OCI-LY7 (cell line): ENCODE measurements around the gene TMIGD3. TPM values are rescaled to one million over a fixed set of nuclear protein-coding genes. Genes with fewer than 3 reads are reported as not detected.

Source experiments
- BruUV-seq: library from RNA; stranded (reverse); fragments of 400-500 nt; replicated peaks from 2 replicates; lab custom pipeline; 2021; lab: Mats Ljungman, UMichigan
- CTCF ChIA-PET: fragments of 300-600 bp; sonication (Branson Sonifier 250); formaldehyde crosslinking; loops from one replicate; lab custom pipeline; 2022; ENCODE audit warnings: antibody characterized with exemption; ENCODE audit not compliant: unreplicated experiment; lab: Charles Lee
- POLR2A ChIA-PET: fragments of 300-600 bp; sonication (Branson Sonifier 250); formaldehyde crosslinking; loops from one replicate; lab custom pipeline; 2022; ENCODE audit warnings: antibody characterized with exemption; lab: Charles Lee
- DNase-seq: peaks from one replicate; pipeline ENCODE4 v3.0.0-alpha.2; 2015; ENCODE audit warnings: low spot score
- H2AFZ ChIP-seq: fragments of 200-600 bp; sonication (generic), shearing (Covaris generic); 2 replicates; pipeline ENCODE4 v1.6.1; 2014; ENCODE audit warnings: mild to moderate bottlenecking, antibody characterized with exemption, low read length, moderate library complexity
- H3K27ac ChIP-seq: fragments of 200-600 bp; sonication (generic); 2 replicates; pipeline ENCODE4 v1.5.1; 2014; ENCODE audit warnings: mixed run types, low read depth, mild to moderate bottlenecking, moderate library complexity, low read length, inconsistent platforms; ENCODE audit not compliant: poor library complexity, severe bottlenecking
- H3K36me3 ChIP-seq: fragments of 200-600 bp; sonication (generic); 2 replicates; pipeline ENCODE4 v1.6.1; 2014; ENCODE audit warnings: mild to moderate bottlenecking, antibody characterized with exemption, low read length, moderate library complexity, mixed read lengths; ENCODE audit not compliant: insufficient read depth
- H3K4me1 ChIP-seq: fragments of 200-600 bp; sonication (generic); 2 replicates; pipeline ENCODE4 v1.5.1; 2014; ENCODE audit warnings: mild to moderate bottlenecking, low read length; ENCODE audit not compliant: insufficient read depth, poor library complexity, severe bottlenecking
- H3K4me2 ChIP-seq: fragments of 200-600 bp; sonication (generic); 2 replicates; pipeline ENCODE4 v1.6.1; 2014; ENCODE audit warnings: mild to moderate bottlenecking, low read length
- H3K4me3 ChIP-seq: fragments of 200-600 bp; sonication (generic); 2 replicates; pipeline ENCODE4 v1.5.1; 2014; ENCODE audit warnings: mild to moderate bottlenecking, low read depth, low read length; ENCODE audit not compliant: poor library complexity, severe bottlenecking
- H3K79me2 ChIP-seq: fragments of 200-600 bp; sonication (generic); 2 replicates; pipeline ENCODE4 v1.6.1; 2016; ENCODE audit warnings: low read depth, mild to moderate bottlenecking, low read length, moderate library complexity, mixed read lengths; ENCODE audit not compliant: insufficient read depth
- H3K9me2 ChIP-seq: fragments of 200-600 bp; sonication (generic); 2 replicates; pipeline ENCODE4 v1.6.1; 2016; ENCODE audit warnings: mild to moderate bottlenecking, low read length, mixed read lengths; ENCODE audit not compliant: insufficient read depth
- H3K9me3 ChIP-seq: fragments of 200-600 bp; sonication (generic); 2 replicates; pipeline ENCODE4 v1.6.1; 2014; ENCODE audit warnings: mild to moderate bottlenecking, mixed run types, low read length, mixed read lengths
- H4K20me1 ChIP-seq: fragments of 200-600 bp; sonication (generic); 2 replicates; pipeline ENCODE4 v1.6.1; 2014; ENCODE audit warnings: mild to moderate bottlenecking, antibody characterized with exemption, low read length, moderate library complexity, mixed read lengths; ENCODE audit not compliant: insufficient read depth
- EZH2phosphoT487 ChIP-seq: fragments of 200-600 bp; sonication (generic); IDR thresholded peaks from 2 replicates; pipeline ENCODE4 v1.6.1; 2018; ENCODE audit warnings: low read depth, borderline replicate concordance, mild to moderate bottlenecking, mixed run types, antibody characterized with exemption, low read length, moderate library complexity, mixed read lengths
- intact Hi-C: fragments of 100-400 bp; cut with micrococcal nuclease; formaldehyde crosslinking; loops from one replicate; pipeline ENCODE4 v1.10.0; 2022; ENCODE audit not compliant: unreplicated experiment
- total RNA-seq, 2 experiments: library from RNA; depleted of rRNA in 1 of 2; stranded (reverse); fragments of >200 nt in 1 of 2; shearing (Covaris generic) in 1 of 2; gene quantifications; 2 replicates each; pipeline ENCODE4 v1.2.3, GENCODE V29; 2014 to 2022
- TF ChIP-seq, protein P1 (sequence below): fragments of 200-600 bp; sonication (generic); conservative IDR thresholded peaks from 2 replicates; pipeline ENCODE4 v1.5.1; 2014; ENCODE audit warnings: mild to moderate bottlenecking, antibody characterized with exemption, low read length, moderate library complexity, mixed read lengths

TMIGD3 gene
- total RNA-seq, 2 experiments from 2014 or later = not detected

DNA sequence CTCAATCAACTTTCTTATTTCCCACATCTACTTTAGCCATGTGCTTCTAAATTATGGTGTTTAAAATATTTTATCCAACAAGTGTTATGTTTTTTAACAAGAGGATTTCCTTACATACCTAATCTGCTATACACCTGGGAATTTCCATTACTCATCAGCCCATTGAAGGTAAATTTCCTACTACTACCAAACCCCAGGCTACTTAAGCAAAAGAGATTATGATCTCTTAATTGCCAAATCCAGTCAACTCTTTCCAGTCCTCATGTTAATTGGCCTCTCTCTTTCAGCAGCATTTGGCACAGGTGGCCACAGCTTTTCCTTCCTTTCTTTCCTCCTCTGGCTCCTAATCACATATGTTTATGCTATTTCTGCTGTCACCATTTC lies 34.7 kb downstream of the TMIGD3 start:
- TF ChIP-seq, protein P1, sequence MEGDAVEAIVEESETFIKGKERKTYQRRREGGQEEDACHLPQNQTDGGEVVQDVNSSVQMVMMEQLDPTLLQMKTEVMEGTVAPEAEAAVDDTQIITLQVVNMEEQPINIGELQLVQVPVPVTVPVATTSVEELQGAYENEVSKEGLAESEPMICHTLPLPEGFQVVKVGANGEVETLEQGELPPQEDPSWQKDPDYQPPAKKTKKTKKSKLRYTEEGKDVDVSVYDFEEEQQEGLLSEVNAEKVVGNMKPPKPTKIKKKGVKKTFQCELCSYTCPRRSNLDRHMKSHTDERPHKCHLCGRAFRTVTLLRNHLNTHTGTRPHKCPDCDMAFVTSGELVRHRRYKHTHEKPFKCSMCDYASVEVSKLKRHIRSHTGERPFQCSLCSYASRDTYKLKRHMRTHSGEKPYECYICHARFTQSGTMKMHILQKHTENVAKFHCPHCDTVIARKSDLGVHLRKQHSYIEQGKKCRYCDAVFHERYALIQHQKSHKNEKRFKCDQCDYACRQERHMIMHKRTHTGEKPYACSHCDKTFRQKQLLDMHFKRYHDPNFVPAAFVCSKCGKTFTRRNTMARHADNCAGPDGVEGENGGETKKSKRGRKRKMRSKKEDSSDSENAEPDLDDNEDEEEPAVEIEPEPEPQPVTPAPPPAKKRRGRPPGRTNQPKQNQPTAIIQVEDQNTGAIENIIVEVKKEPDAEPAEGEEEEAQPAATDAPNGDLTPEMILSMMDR = peak; percentile 7; the same call in 1 of the 2 replicates
- TF ChIP-seq EZH2phosphoT487 = no peak
- intact Hi-C loops = no loop called here
- POLR2A ChIA-PET = interaction anchor here (0.6 to 1.3 kb wide), 4 partner anchors 12 to 283 kb away, joined by 3 to 4 read pairs (median 3); no protein-coding TSS in a partner anchor
- H3K27ac ChIP-seq = no peak overlapping the region
- peaks cover 22% of the 10 kb centered on the region for H3K36me3 ChIP-seq
- H3K4me3 ChIP-seq = no peak overlapping the region
- no peak overlapping the region for H3K4me2 ChIP-seq
- H3K9me2 ChIP-seq = no peaks in the 10 kb centered on the region
- peaks cover 23% of the 10 kb centered on the region for H3K4me1 ChIP-seq
- H2AFZ ChIP-seq = no peak overlapping the region
- BruUV-seq = no TSS peak
- H3K9me3 ChIP-seq = peaks cover 4% of the 10 kb centered on the region; the same call in 1 of the 2 replicates
- no peaks in the 10 kb centered on the region for H4K20me1 ChIP-seq
- CTCF ChIA-PET = no interaction called here
- DNase-seq = no peak
- no peaks in the 10 kb centered on the region for H3K79me2 ChIP-seq

DNA sequence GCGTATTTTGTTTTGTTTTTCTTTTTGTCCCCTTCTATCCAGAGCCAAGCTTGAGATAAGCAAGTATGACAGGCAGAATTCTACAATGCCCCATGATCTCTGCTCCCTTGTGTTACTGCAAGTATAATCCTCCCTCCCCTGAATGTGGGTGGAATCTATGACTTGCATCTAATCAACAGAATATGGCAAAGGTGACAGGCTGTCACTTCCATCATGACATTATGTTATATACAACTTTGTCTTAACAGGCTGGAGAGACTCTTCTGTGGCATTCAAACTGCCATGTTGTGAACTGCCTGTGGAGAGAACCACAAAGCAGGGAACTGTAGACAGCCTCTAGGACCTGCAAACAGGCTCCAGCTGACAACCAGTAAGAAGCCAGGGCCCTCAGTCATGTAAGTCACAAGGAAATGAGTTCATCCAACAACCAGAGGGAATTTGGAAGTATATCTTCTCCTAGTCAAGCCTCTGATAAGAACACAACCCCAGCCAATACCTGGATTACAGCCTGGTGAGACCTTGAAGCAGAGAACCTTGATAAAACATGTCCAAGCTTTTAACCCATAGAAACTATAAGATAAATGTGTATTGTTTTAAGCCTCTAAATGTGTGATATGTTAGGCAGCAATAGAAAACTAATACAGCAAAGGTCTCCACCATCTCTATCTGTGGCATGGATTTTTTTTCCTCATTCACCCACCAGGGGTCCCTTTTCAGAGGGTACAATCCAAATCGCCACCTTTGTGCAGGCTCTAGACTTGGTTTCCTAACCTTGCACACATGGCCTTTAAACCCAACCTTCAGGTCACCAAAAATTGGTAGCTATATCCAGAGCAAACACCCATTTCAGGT lies 35.3 kb downstream of the TMIGD3 start:
- Histone ChIP-seq H3K36me3 (peaks cover 26% of the 10 kb centered on the region), H3K9me3 (peaks cover 4% of the 10 kb centered on the region; the same call in 1 of the 2 replicates), H3K27ac (no peak overlapping the region), H4K20me1 (no peaks in the 10 kb centered on the region), H3K4me2 (no peak overlapping the region), H2AFZ (no peak overlapping the region), H3K79me2 (no peaks in the 10 kb centered on the region), H3K9me2 (no peaks in the 10 kb centered on the region), H3K4me1 (peaks cover 23% of the 10 kb centered on the region), H3K4me3 (no peak overlapping the region)
- peak; percentile 16 for DNase-seq
- no TSS peak for BruUV-seq
- intact Hi-C loops = no loop called here
- ChIA-PET CTCF (no interaction called here), POLR2A (interaction anchor here (1.0 to 1.3 kb wide), 2 partner anchors 13 to 283 kb away, joined by 3 read pairs; no protein-coding TSS in a partner anchor)
- TF ChIP-seq, protein P1 = peak; percentile 63
- no peak for TF ChIP-seq EZH2phosphoT487
